Smooth muscle cell of the brain vasculature (primary cell): ENCODE data around the gene S100B.
"Not testable (repeated sequence)": the region's sequence is repeated elsewhere in the genome, so short reads cannot be mapped to it uniquely, and the experiment has no call there.

Experiments
- DNase-seq: peaks from one replicate; pipeline ENCODE4 v3.0.0-alpha.2; 2012; ENCODE audit warnings: low read depth, low spot score

Gene S100B

DNA sequence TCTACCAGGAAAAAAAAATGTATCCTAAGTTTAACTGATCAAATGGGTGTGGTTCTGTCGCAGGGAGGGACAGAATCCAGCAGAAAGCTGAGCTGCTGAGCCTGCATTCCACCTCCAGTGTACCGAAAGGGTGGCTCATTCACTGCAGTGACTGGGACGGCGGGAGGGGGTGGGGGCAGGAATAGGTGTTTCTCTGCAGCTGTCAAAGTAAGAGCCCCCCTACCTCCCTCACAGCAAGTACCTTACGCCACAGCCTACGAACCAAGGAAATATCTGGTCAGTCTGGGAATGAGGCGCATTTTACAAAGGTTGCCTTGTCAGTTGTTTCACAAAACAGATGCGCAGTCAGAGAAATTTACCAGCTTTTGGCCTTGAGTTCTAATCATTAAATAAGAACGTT, 1.7 kb downstream of the S100B start:
- DNase-seq: no peak

- no peak for DNase-seq
Observed at GRCh38 chr21:46600978-46601377, 3.9 kb downstream of the S100B start.

DNA sequence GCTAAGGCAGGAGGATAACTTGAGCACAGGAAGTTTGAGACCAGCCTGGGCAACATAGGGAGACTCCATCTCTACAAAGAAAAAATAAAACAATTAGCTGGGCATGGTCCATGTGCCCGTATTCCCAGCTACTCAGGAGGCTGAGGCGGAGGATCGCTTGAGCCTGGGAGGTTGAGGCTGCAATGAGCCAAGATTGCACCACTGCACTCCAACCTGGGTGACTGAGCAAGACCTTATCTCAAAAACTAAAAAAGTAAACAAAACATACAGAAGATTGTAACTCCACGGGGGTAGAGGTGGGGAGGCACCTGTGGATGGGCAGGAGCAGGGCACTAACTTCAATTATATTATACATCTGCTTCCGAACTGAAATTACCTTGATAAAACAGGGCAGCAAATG, 4.6 kb downstream of the S100B start:
- DNase-seq: no peak

GRCh38 chr21:46598581-46599572, 6.0 kb downstream of the S100B start:
- DNase-seq: no peak

DNA sequence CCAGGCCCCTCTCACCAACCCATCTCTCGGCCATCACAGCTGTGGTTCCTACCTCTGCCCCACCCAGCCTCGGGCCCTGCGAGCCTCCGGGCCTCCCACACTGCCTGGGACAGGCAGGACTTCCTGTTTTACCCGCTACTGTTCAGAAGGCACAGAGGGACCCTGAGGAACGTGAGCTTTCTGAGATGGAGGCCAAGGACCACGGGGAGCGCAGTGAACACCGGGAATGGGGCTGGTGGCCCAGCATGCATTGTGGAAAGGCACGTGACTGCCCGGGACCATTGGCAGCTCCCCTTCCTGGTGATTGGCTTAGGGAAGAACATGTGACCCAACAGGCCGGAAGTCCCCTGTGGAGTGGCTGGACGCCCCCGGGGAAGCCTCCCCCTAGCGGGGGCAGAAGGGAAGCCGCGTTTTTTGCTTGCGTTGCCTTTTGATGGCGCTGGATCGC, 7.0 kb downstream of the S100B start:
- no peak for DNase-seq

DNA sequence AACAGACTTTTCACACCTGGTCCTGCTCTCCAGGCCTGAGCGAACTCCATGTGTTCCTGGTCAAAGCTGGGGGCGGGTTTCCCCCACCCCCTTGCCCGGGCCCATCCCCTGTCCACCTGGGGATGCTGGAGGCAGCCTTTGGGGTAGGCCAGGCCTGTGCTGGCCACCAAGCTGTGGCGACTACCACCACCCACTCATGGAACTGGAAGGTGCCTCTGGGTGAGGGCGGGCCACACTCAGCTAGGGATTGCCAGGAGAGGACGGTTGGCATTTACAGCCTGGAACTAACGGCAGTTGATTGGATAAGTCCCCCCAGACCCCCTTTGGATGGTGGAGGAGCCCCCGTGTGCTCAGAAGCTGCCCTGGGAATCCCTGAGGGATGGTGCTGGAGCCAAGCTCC, 7.9 kb downstream of the S100B start:
- no peak for DNase-seq

GRCh38 chr21:46596201-46596600, 8.7 kb downstream of the S100B start:
- DNase-seq: no peak

DNA sequence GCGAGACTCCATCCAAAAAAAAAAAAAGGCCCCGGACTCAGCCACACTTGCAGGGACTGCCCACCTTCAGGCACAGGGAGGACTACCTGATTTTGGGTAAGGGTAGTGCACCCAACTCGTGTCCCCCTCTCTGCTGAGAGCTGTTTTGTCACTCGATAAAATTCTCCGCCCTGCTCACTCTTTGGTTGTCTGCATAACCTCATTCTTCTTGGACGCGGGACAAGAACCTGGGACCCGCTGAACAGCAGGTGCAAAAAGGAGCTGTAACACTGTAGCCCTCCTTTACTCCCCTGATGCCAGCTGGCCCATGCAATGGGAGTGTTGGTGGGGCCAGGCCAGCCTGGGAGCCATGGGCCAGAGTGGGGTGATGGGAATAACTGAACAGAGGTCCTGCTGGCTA, 10.6 kb downstream of the S100B start:
- no peak for DNase-seq

DNA sequence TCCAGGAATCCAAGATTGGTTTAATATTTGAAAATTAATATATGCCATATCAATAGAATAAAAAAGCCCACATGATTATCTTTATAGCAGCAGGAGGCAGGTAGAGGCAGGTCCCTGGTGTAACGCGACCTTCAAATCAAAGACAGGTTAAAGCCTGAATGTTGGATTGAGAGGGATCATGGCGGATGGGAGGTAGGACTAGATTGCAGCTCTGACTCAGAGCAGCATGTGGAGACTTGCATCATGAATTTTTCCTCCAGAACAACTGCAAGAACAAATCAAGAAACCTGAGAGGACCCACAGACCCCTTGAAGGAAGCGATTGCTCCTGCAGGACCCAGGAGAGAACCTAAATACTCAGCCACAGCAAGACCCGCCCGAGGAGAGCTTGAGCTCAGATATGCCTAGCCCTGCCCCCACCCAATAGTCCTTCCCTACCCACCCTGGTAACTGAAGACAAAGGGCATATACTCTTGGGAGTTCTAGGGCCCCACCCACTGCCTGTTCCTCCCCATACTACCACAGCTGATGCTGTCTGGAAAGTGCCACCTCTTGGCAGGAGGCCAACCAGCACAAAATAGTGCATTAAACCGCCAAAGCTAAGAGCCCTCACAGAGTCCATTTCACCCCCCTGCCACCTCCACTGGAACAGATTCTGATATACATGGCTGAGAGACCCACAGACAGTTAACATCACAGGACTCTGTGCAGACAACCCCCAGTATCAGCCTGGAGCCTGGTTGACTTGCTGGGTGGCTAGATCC, 19.5 kb downstream of the S100B start:
- DNase-seq: no peak

- DNase-seq: no peak
Observed at GRCh38 chr21:46581780-46582307, 23.0 kb downstream of the S100B start.

GRCh38 chr21:46579394-46579793, 25.5 kb downstream of the S100B start:
- not testable (repeated sequence) for DNase-seq

- DNase-seq: not testable (repeated sequence)
Observed at GRCh38 chr21:46577786-46578185, 27.1 kb downstream of the S100B start.

- no peak for DNase-seq
Observed at GRCh38 chr21:46572850-46573249, 32.0 kb downstream of the S100B start.

DNA sequence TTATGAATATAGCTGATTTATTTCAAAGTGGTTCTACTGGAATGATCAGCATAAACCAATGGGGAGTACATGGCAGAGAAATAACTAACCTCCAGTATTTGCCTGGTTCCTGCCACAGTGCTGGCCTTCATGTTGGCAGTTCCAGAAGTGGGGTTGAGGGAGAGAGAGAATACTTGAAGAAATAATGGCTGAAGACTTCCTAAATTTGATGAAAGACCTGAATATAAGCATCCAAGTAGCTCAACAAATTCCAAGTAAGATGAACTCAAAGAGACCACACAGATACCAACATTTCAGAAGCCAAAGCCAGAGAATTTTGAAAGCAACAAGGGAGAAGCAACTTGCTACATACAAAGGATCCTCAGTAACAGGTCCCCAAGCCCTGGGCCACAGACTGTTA, 34.3 kb downstream of the S100B start:
- DNase-seq: no peak

- no peak for DNase-seq
Observed at GRCh38 chr21:46570119-46570518, 34.8 kb downstream of the S100B start.

DNA sequence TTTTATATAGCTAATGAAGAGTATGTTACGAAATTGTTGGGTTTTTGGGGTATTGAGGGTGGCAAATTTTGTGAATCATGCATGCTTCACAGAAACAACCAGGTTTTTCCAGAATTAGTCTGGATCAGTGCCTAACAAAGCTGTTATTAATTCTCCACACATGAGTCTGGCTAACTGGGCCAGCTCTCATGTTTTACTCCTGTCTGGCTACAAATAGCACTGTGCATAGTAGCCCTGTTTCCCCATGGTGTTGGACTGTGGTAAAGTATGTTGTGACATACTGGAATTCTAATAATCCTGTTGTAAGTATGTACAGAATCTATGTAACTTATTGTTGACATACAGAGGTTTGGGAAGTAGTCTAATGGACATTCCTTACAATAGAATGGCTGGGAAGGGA, 35.8 kb downstream of the S100B start:
- DNase-seq: no peak

DNA sequence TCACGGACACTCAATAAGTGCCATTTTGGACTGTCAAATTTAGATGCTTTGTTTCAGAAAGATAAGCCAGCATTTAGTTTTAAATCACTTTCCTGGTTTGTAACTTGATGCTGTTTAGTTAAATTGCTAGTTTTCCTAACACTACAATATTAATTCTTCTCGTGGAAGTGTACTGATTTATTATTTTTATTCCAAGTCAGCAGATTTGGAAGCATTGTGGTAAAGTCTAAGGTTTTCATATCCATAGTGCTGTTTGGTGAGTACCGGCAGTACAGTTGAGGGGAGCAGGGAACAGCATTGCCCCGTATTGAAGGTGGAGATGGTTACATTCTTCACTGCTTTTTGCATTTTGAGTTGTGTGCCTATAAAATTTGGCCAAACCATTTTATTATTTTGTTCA, 36.3 kb downstream of the S100B start:
- DNase-seq: no peak

DNA sequence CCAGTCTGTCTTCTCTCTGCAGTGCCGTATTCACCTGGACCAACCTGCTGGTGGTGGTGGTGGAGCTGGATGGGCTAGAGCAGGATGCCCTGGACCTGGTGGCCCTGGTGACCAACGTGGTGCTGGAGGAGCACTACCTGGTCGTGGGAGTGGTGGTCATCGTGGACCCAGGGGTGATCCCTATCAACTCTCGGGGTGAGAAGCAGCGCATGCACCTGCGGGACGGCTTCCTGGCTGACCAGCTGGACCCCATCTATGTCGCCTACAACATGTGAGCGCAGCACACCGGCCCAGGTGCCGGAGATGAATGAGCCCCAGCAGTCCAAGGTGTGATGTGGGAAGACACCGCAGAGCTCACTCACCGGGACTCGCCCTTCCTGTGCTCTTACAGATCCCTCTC, 37.5 kb downstream of the S100B start:
- no peak for DNase-seq

DNA sequence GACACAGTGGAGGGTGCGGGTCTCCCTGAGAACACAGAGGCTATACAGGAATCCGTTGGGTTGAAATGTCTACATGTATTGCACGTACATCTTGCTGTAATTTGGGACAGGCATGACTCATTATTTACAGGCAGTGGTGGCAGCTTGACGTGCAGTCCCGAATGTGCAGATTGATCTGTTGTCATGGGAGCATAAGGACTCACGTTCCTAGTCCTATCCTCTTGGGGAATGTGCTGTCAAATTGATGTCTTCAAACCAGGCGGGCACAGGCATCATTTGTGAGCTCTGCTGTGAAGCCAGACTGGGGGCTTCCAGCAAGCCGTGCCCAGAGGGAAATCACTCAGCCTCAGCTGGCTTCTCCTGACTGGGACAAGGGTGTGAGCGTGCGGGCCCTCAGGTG, 40.5 kb downstream of the S100B start:
- DNase-seq: no peak

DNA sequence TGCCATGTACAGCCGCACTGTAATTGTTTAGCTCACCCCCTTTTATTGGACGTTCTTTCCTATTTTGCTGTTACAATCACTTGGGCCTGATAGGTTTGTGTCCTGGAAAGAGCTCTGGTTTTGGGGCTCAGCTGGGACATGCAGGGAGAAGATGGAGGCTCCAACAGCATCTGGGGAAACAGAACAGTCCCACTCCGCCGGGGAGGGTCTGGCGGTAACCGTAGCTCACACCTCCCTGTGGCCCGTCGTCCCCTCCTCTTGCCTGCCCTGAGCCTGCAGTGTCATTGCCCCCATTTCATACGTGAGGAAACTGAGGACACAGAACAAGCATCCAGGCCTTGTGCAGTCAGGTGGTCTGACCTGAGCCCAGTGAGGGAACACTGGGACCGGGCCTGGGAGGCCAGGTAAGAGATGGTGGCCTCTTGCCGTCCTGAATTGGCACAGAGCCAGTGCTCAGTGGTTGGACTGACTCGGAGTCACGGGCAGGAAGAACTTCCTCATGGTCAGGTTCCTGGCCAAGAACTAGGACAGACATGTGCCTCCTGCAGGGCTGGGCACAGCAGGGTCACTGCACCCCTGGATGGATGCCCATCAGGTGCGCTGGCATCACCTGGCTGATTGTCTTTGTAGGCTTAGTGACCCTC, 41.8 kb downstream of the S100B start:
- DNase-seq: no peak

GRCh38 chr21:46562472-46562871, 42.4 kb downstream of the S100B start:
- DNase-seq: no peak
